MM.1S (cell line): ENCODE data around the gene CDHR5.

Experiments used
- EZH2 ChIP-seq: fragments of 300-600 bp; sonication (generic); optimal IDR thresholded peaks from 2 replicates; pipeline ENCODE3; 2017; ENCODE audit warnings: low read depth, mild to moderate bottlenecking, antibody characterized with exemption, low read length, mixed read lengths
- EZH2phosphoT487 ChIP-seq: fragments of 300-600 bp; sonication (generic); IDR thresholded peaks from 2 replicates; pipeline ENCODE4 v1.6.1; 2018; ENCODE audit warnings: antibody characterized with exemption, low read length
- TF ChIP-seq, protein P1 (sequence below): fragments of 300-600 bp; sonication (generic); IDR thresholded peaks from 2 replicates; pipeline ENCODE4 v1.5.1; 2016; ENCODE audit warnings: antibody characterized with exemption, low read length, mixed read lengths

GRCh38 chr11:623999-624704 is 603 bp downstream of the CDHR5 start:
- TF ChIP-seq, protein P1, sequence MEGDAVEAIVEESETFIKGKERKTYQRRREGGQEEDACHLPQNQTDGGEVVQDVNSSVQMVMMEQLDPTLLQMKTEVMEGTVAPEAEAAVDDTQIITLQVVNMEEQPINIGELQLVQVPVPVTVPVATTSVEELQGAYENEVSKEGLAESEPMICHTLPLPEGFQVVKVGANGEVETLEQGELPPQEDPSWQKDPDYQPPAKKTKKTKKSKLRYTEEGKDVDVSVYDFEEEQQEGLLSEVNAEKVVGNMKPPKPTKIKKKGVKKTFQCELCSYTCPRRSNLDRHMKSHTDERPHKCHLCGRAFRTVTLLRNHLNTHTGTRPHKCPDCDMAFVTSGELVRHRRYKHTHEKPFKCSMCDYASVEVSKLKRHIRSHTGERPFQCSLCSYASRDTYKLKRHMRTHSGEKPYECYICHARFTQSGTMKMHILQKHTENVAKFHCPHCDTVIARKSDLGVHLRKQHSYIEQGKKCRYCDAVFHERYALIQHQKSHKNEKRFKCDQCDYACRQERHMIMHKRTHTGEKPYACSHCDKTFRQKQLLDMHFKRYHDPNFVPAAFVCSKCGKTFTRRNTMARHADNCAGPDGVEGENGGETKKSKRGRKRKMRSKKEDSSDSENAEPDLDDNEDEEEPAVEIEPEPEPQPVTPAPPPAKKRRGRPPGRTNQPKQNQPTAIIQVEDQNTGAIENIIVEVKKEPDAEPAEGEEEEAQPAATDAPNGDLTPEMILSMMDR = no peak
- TF ChIP-seq EZH2 (no peak), EZH2phosphoT487 (no peak)
